Neural progenitor cell (in vitro differentiated cells): ENCODE results near the gene MPPED1. TPM values are rescaled to one million over a fixed set of nuclear protein-coding genes. Genes with fewer than 3 reads are reported as not detected.

Experiments used
- DNase-seq: peaks from one replicate; pipeline ENCODE4 v3.0.0-alpha.2; 2016; ENCODE audit warnings: low spot score
- H2AFZ ChIP-seq: fragments of 200-600 bp; sonication (generic); replicated peaks from 2 replicates; pipeline ENCODE4 v1.6.1; 2016; ENCODE audit warnings: antibody characterized with exemption
- H3F3A ChIP-seq: fragments of 200-600 bp; sonication (generic); 2 replicates; pipeline ENCODE4 v1.6.1; 2016; ENCODE audit warnings: antibody characterized with exemption, low read depth
- H3K27ac ChIP-seq: fragments of 200-600 bp; sonication (generic); 2 replicates; pipeline ENCODE4 v1.5.1; 2016; ENCODE audit warnings: mild to moderate bottlenecking
- H3K27me3 ChIP-seq: fragments of 200-600 bp; sonication (generic); 2 replicates; pipeline ENCODE4 v1.6.1; 2016; ENCODE audit warnings: mild to moderate bottlenecking, moderate library complexity
- H3K36me3 ChIP-seq: fragments of 200-600 bp; sonication (generic); 2 replicates; pipeline ENCODE4 v1.5.1; 2016
- H3K4me1 ChIP-seq: fragments of 200-600 bp; sonication (generic); 2 replicates; pipeline ENCODE4 v1.6.1; 2016; ENCODE audit warnings: mixed run types
- H3K4me2 ChIP-seq: fragments of 200-600 bp; sonication (generic); 2 replicates; pipeline ENCODE4 v1.6.1; 2016
- H3K4me3 ChIP-seq: fragments of 200-600 bp; sonication (generic); 2 replicates; pipeline ENCODE4 v1.5.1; 2016
- H3K79me2 ChIP-seq: fragments of 200-600 bp; sonication (generic); 2 replicates; pipeline ENCODE4 v1.6.1; 2016; ENCODE audit warnings: low read depth
- H3K9ac ChIP-seq: fragments of 200-600 bp; sonication (generic); 2 replicates; pipeline ENCODE4 v1.6.1; 2016
- H3K9me3 ChIP-seq: fragments of 200-600 bp; sonication (generic); 2 replicates; pipeline ENCODE4 v1.5.1; 2016; ENCODE audit warnings: low read depth
- H4K20me1 ChIP-seq: fragments of 200-600 bp; sonication (generic); 2 replicates; pipeline ENCODE4 v1.6.1; 2016; ENCODE audit warnings: low read depth
- H3K27ac Mint-ChIP-seq: 3 replicates; pipeline ENCODE4 v1.8.0; 2021; ENCODE audit warnings: mixed read lengths
- H3K27me3 Mint-ChIP-seq: 2 replicates; pipeline ENCODE4 v1.8.0; 2022; ENCODE audit warnings: low read depth, mild to moderate bottlenecking, inconsistent platforms, moderate library complexity, mixed read lengths; ENCODE audit not compliant: insufficient read depth
- H3K36me3 Mint-ChIP-seq: 3 replicates; pipeline ENCODE4 v1.8.0; 2021; ENCODE audit warnings: mixed read lengths
- H3K4me1 Mint-ChIP-seq: 3 replicates; pipeline ENCODE4 v1.8.0; 2021; ENCODE audit warnings: mixed read lengths
- H3K4me3 Mint-ChIP-seq: 3 replicates; pipeline ENCODE4 v1.8.0; 2021; ENCODE audit warnings: mild to moderate bottlenecking, moderate library complexity, mixed read lengths
- H3K9me3 Mint-ChIP-seq: 3 replicates; pipeline ENCODE4 v1.8.0; 2020; ENCODE audit warnings: mixed read lengths
- CTCF ChIP-seq: fragments of 200-600 bp; sonication (generic); IDR thresholded peaks from 2 replicates; pipeline ENCODE4 v1.5.1; 2017; ENCODE audit warnings: antibody characterized with exemption, mild to moderate bottlenecking
- EZH2 ChIP-seq: fragments of 200-600 bp; sonication (generic); IDR thresholded peaks from 2 replicates; pipeline ENCODE4 v1.6.1; 2017; ENCODE audit warnings: antibody characterized with exemption, mild to moderate bottlenecking, moderate library complexity
- EZH2phosphoT487 ChIP-seq: fragments of 200-600 bp; sonication (generic); IDR thresholded peaks from 2 replicates; pipeline ENCODE4 v1.6.1; 2017; ENCODE audit warnings: antibody characterized with exemption
- total RNA-seq: library from RNA; depleted of rRNA; stranded (reverse); fragments of >200 nt; gene quantifications from 2 replicates; pipeline ENCODE4 v1.2.3, GENCODE V29; 2015; ENCODE audit warnings: low replicate concordance

Gene MPPED1
- total RNA-seq, 1 donor from 2014 or later = 2.0 TPM

GRCh38 chr22:43465291-43466015 lies 53.6 kb downstream of the MPPED1 start:
- Histone ChIP-seq H3K4me1 (no peaks in the 10 kb centered on the region), H4K20me1 (no peaks in the 10 kb centered on the region), H3K4me3 (no peak overlapping the region), H3F3A (no peaks in the 10 kb centered on the region), H3K36me3 (no peaks in the 10 kb centered on the region), H2AFZ (no peak overlapping the region), H3K4me2 (no peak overlapping the region), H3K27ac (no peak overlapping the region), H3K27me3 (peaks cover 20% of the 10 kb centered on the region), H3K79me2 (no peaks in the 10 kb centered on the region), H3K9me3 (no peaks in the 10 kb centered on the region), H3K9ac (no peak overlapping the region)
- peaks cover 27% of the 10 kb centered on the region for H3K9me3 Mint-ChIP-seq
- H3K36me3 Mint-ChIP-seq = no peaks in the 10 kb centered on the region
- no peak overlapping the region for H3K4me3 Mint-ChIP-seq
- H3K27me3 Mint-ChIP-seq = peaks cover 11% of the 10 kb centered on the region
- no peak for DNase-seq
- H3K4me1 Mint-ChIP-seq = no peaks in the 10 kb centered on the region
- H3K27ac Mint-ChIP-seq = no peak overlapping the region
- no peak for TF ChIP-seq EZH2
- TF ChIP-seq EZH2phosphoT487 = no peak
- TF ChIP-seq CTCF = no peak

DNA sequence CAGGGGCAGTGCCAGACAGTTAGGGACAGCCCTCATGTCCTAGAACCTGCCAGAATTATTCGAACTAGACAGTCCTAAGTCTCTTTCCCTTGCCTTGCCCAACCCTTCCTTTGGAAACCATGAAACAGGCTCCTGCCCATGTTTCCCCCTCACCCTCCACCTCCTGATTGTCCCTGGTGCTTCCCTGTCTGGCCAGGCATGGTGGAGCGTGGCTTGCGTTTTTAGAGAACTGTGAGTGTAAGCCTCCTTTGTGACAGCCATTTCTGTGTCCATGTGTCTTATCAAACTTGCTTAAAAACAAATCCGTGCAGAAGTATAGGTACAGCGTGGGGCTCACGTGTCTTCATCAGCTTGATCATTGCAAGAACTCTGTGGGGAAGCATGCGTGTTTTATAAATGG lies 54.9 kb downstream of the MPPED1 start:
- no peak overlapping the region for H3K4me2 ChIP-seq
- H3K9me3 ChIP-seq = no peaks in the 10 kb centered on the region
- H3K27ac ChIP-seq = no peak overlapping the region
- no peak overlapping the region for H3K4me3 ChIP-seq
- no peaks in the 10 kb centered on the region for H4K20me1 ChIP-seq
- TF ChIP-seq EZH2 (no peak), CTCF (no peak), EZH2phosphoT487 (no peak)
- Mint-ChIP-seq H3K27me3 (peaks cover 12% of the 10 kb centered on the region), H3K4me3 (no peak overlapping the region), H3K27ac (no peak overlapping the region), H3K4me1 (no peaks in the 10 kb centered on the region), H3K36me3 (no peaks in the 10 kb centered on the region), H3K9me3 (peaks cover 16% of the 10 kb centered on the region)
- H3F3A ChIP-seq = no peaks in the 10 kb centered on the region
- DNase-seq = no peak
- H3K9ac ChIP-seq = no peak overlapping the region
- no peaks in the 10 kb centered on the region for H3K4me1 ChIP-seq
- H2AFZ ChIP-seq = no peak overlapping the region
- no peaks in the 10 kb centered on the region for H3K36me3 ChIP-seq
- peaks cover 20% of the 10 kb centered on the region for H3K27me3 ChIP-seq
- no peaks in the 10 kb centered on the region for H3K79me2 ChIP-seq

- Histone ChIP-seq H3K9me3 (no peaks in the 10 kb centered on the region), H3K27me3 (peaks cover 20% of the 10 kb centered on the region), H3F3A (no peaks in the 10 kb centered on the region), H3K27ac (no peak overlapping the region), H3K9ac (no peak overlapping the region), H4K20me1 (no peaks in the 10 kb centered on the region), H3K4me2 (no peak overlapping the region), H3K4me1 (no peaks in the 10 kb centered on the region), H3K36me3 (no peaks in the 10 kb centered on the region), H2AFZ (no peak overlapping the region), H3K79me2 (no peaks in the 10 kb centered on the region), H3K4me3 (no peak overlapping the region)
- Mint-ChIP-seq H3K36me3 (no peaks in the 10 kb centered on the region), H3K27me3 (peaks cover 12% of the 10 kb centered on the region), H3K9me3 (peaks cover 12% of the 10 kb centered on the region), H3K4me1 (no peaks in the 10 kb centered on the region), H3K27ac (no peak overlapping the region), H3K4me3 (no peak overlapping the region)
- DNase-seq = no peak
- TF ChIP-seq EZH2phosphoT487 (no peak), CTCF (no peak), EZH2 (no peak)
Measured at GRCh38 chr22:43467216-43467940, 55.6 kb downstream of the MPPED1 start.
